HepG2 (cell line): Measurements from ENCODE around the gene C9orf50. TPM values are rescaled to one million over a fixed set of nuclear protein-coding genes. Genes with fewer than 3 reads are reported as not detected.

ENCODE experiments used
- ATRX ChIP-seq: sonication (generic); formaldehyde crosslinking; IDR thresholded peaks from 2 replicates; pipeline ENCODE4 v1.4.0; 2020; ENCODE audit warnings: missing genetic modification reagents, borderline replicate concordance
- CBX1 ChIP-seq: IDR thresholded peaks from one replicate; pipeline ENCODE4 v1.6.1; 2016; ENCODE audit warnings: antibody characterized with exemption, low read depth
- CENPT ChIP-seq: sonication (generic); formaldehyde crosslinking; IDR thresholded peaks from 2 replicates; pipeline ENCODE4 v1.8.0; 2022; ENCODE audit warnings: low read depth, mild to moderate bottlenecking, moderate library complexity, missing genetic modification reagents
- EZH2 ChIP-seq: conservative IDR thresholded peaks from 2 replicates; pipeline ENCODE4 v1.6.1; 2012; ENCODE audit warnings: mild to moderate bottlenecking, low read depth, low read length, moderate library complexity
- GRHL1 ChIP-seq: sonication (generic); formaldehyde crosslinking; conservative IDR thresholded peaks from 2 replicates; pipeline ENCODE4 v1.8.0; 2022; ENCODE audit warnings: missing genetic modification reagents
- HNRNPL ChIP-seq: fragments of 200-400 bp; formaldehyde crosslinking; IDR thresholded peaks from 2 replicates; pipeline ENCODE4 v1.6.1; 2017; ENCODE audit warnings: mild to moderate bottlenecking, low read depth, low read length
- HOXA3 ChIP-seq: sonication (generic); formaldehyde crosslinking; IDR thresholded peaks from 2 replicates; pipeline ENCODE4 v1.5.0; 2020; ENCODE audit warnings: missing genetic modification reagents
- KLF12 ChIP-seq: sonication (generic); formaldehyde crosslinking; IDR thresholded peaks from 2 replicates; pipeline ENCODE4 v1.4.0; 2020; ENCODE audit warnings: missing genetic modification reagents, borderline replicate concordance
- ZBTB1 ChIP-seq: sonication (generic); formaldehyde crosslinking; IDR thresholded peaks from 2 replicates; pipeline ENCODE4 v1.4.0; 2020; ENCODE audit warnings: missing genetic modification reagents, borderline replicate concordance
- ZFP36L1 ChIP-seq: sonication (generic); formaldehyde crosslinking; IDR thresholded peaks from 2 replicates; pipeline ENCODE4 v1.8.0; 2022; ENCODE audit warnings: mild to moderate bottlenecking, missing genetic modification reagents, moderate library complexity
- ZFP36L2 ChIP-seq: sonication (generic); formaldehyde crosslinking; IDR thresholded peaks from 2 replicates; pipeline ENCODE4 v1.4.0; 2020; ENCODE audit warnings: missing genetic modification reagents
- ZMYM3 ChIP-seq: sonication (generic); formaldehyde crosslinking; IDR thresholded peaks from 2 replicates; pipeline ENCODE4 v1.5.1; 2020; ENCODE audit warnings: mild to moderate bottlenecking, missing genetic modification reagents
- ZMYM4 ChIP-seq: sonication (generic); formaldehyde crosslinking; IDR thresholded peaks from 2 replicates; pipeline ENCODE4 v1.8.1; 2023; ENCODE audit warnings: mild to moderate bottlenecking, missing genetic modification reagents
- ZNF138 ChIP-seq: sonication (generic); formaldehyde crosslinking; IDR thresholded peaks from 2 replicates; pipeline ENCODE4 v1.5.0; 2020; ENCODE audit warnings: mild to moderate bottlenecking, low read depth, missing genetic modification reagents
- ZNF362 ChIP-seq: sonication (generic); formaldehyde crosslinking; IDR thresholded peaks from 2 replicates; pipeline ENCODE4 v1.4.0; 2020; ENCODE audit warnings: missing genetic modification reagents, mild to moderate bottlenecking, borderline replicate concordance
- ZNF367 ChIP-seq: sonication (generic); formaldehyde crosslinking; IDR thresholded peaks from 2 replicates; pipeline ENCODE4 v1.4.0; 2020; ENCODE audit warnings: missing genetic modification reagents, borderline replicate concordance
- ZNF589 ChIP-seq: sonication (generic); formaldehyde crosslinking; conservative IDR thresholded peaks from 2 replicates; pipeline ENCODE4 v1.8.0; 2022; ENCODE audit warnings: mild to moderate bottlenecking, moderate library complexity, missing genetic modification reagents
- ZNF619 ChIP-seq: sonication (generic); formaldehyde crosslinking; IDR thresholded peaks from 2 replicates; pipeline ENCODE4 v1.4.0; 2020; ENCODE audit warnings: mild to moderate bottlenecking, missing genetic modification reagents
- ZNF652 ChIP-seq: IDR thresholded peaks from 2 replicates; pipeline ENCODE4 v1.6.1; 2016; ENCODE audit warnings: low read depth, borderline replicate concordance
- ZNF674 ChIP-seq: sonication (generic); formaldehyde crosslinking; IDR thresholded peaks from 2 replicates; pipeline ENCODE4 v1.5.0; 2020; ENCODE audit warnings: low read depth, mild to moderate bottlenecking, missing genetic modification reagents
- ZNF713 ChIP-seq: sonication (generic); formaldehyde crosslinking; IDR thresholded peaks from 2 replicates; pipeline ENCODE4 v1.4.0; 2020; ENCODE audit warnings: mild to moderate bottlenecking, missing genetic modification reagents
- ZSCAN21 ChIP-seq: sonication (generic); formaldehyde crosslinking; IDR thresholded peaks from 2 replicates; pipeline ENCODE4 v1.8.0; 2022; ENCODE audit warnings: mild to moderate bottlenecking, missing genetic modification reagents, moderate library complexity, borderline replicate concordance
- ZUFSP ChIP-seq: sonication (generic); formaldehyde crosslinking; IDR thresholded peaks from 2 replicates; pipeline ENCODE4 v1.9.0; 2021; ENCODE audit warnings: missing genetic modification reagents, mild to moderate bottlenecking, borderline replicate concordance
- polyA plus RNA-seq, 8 experiments: library from polyadenylated mRNA; depleted of rRNA in 3 of 8; stranded (reverse) in 7 of 8; unstranded in 1 of 8; fragments of >200 nt; fragmentation: Illumina TruSeq in 4 of 8; extraction: Trizol in 4 of 8; gene quantifications; 2 replicates each; pipeline versions ENCODE4 v1.2.1 to v1.2.3, GENCODE V29; 2011 to 2016; ENCODE audit warnings: low read depth in 4 of 8, missing spikeins in 1 of 8, mixed read lengths in 1 of 8; ENCODE audit not compliant: insufficient read depth in 1 of 8
- total RNA-seq, 5 experiments: library from RNA; depleted of rRNA; stranded (reverse); fragments of >200 nt; fragmentation: Illumina TruSeq; extraction: Trizol; gene quantifications; 2 replicates each; pipeline ENCODE4 v1.2.3, GENCODE V29; 2016; ENCODE audit warnings: low read depth in 1 of 5
- TF ChIP-seq, protein P1 (sequence below): sonication (generic); formaldehyde crosslinking; IDR thresholded peaks from 2 replicates; pipeline ENCODE4 v1.4.0; 2020; ENCODE audit warnings: mild to moderate bottlenecking, missing genetic modification reagents
- TF ChIP-seq, protein P2 (sequence below): sonication (generic); formaldehyde crosslinking; IDR thresholded peaks from 2 replicates; pipeline ENCODE4 v1.5.0; 2020; ENCODE audit warnings: missing genetic modification reagents, mild to moderate bottlenecking, borderline replicate concordance

C9orf50 gene
- total and polyA plus RNA-seq, 2 of the 13 experiments (the other 11 are each of a cell fraction or from before 2014, with no cell fraction given): not detected

DNA sequence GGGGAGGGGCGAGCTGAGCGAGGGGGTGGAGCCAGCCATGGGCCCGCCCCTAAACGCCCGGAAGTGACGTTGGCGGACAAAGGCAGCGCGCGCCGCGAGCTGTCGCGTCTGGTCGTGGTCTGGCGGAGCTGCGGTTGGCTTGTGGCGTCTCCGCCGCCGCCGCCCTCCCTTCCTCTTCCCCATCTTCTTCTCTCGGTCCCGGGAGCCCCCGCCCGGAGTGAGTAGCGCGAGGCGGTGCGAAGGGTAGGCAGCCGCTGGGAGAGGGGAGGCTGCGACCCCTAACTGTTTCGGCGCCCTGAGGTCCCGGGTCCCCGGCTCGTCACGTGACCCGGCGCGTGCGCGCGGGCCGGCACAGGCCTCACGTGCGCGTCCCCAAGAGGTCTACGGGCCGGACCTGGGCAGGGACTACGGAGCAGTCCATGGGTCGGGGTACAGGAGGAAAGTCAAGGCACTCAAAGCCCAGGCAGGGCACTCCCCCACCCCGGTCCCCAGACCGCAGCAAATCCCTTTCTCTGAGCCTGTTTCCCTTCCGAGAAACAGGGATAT lies 5.3 kb upstream of the C9orf50 start, which contains the start of gene NTMT1 (continued):
- TF ChIP-seq ZNF674 (CRISPR knock-in tag) (no peak), ZNF619 (CRISPR knock-in tag) (no peak), CBX1 (peak; percentile 13), ZBTB1 (CRISPR knock-in tag) (no peak), ZNF367 (CRISPR knock-in tag) (no peak; the same call in 1 of the 2 replicates), ZNF713 (CRISPR knock-in tag) (no peak), ZFP36L2 (no peak), HOXA3 (CRISPR knock-in tag) (peak; percentile 78), ZNF362 (CRISPR knock-in tag) (no peak), ZMYM3 (CRISPR knock-in tag) (no peak), GRHL1 (no peak), ZMYM4 (CRISPR knock-in tag) (no peak), ZNF652 (no peak), ATRX (CRISPR knock-in tag) (no peak), ZSCAN21 (no peak; the same call in 1 of the 2 replicates), ZUFSP (CRISPR knock-in tag) (no peak), ZFP36L1 (CRISPR knock-in tag) (no peak), KLF12 (CRISPR knock-in tag) (peak; percentile 45; the same call in 1 of the 2 replicates), HNRNPL (no peak), CENPT (CRISPR knock-in tag) (no peak), EZH2 (no peak), ZNF589 (no peak), ZNF138 (no peak)
- TF ChIP-seq, protein P1, sequence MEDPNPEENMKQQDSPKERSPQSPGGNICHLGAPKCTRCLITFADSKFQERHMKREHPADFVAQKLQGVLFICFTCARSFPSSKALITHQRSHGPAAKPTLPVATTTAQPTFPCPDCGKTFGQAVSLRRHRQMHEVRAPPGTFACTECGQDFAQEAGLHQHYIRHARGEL (CRISPR knock-in tag): no peak
- TF ChIP-seq, protein P2, sequence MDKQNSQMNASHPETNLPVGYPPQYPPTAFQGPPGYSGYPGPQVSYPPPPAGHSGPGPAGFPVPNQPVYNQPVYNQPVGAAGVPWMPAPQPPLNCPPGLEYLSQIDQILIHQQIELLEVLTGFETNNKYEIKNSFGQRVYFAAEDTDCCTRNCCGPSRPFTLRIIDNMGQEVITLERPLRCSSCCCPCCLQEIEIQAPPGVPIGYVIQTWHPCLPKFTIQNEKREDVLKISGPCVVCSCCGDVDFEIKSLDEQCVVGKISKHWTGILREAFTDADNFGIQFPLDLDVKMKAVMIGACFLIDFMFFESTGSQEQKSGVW (CRISPR knock-in tag): no peak
